Measurements from ENCODE around the gene ASPM.

ASPM gene, protein sequence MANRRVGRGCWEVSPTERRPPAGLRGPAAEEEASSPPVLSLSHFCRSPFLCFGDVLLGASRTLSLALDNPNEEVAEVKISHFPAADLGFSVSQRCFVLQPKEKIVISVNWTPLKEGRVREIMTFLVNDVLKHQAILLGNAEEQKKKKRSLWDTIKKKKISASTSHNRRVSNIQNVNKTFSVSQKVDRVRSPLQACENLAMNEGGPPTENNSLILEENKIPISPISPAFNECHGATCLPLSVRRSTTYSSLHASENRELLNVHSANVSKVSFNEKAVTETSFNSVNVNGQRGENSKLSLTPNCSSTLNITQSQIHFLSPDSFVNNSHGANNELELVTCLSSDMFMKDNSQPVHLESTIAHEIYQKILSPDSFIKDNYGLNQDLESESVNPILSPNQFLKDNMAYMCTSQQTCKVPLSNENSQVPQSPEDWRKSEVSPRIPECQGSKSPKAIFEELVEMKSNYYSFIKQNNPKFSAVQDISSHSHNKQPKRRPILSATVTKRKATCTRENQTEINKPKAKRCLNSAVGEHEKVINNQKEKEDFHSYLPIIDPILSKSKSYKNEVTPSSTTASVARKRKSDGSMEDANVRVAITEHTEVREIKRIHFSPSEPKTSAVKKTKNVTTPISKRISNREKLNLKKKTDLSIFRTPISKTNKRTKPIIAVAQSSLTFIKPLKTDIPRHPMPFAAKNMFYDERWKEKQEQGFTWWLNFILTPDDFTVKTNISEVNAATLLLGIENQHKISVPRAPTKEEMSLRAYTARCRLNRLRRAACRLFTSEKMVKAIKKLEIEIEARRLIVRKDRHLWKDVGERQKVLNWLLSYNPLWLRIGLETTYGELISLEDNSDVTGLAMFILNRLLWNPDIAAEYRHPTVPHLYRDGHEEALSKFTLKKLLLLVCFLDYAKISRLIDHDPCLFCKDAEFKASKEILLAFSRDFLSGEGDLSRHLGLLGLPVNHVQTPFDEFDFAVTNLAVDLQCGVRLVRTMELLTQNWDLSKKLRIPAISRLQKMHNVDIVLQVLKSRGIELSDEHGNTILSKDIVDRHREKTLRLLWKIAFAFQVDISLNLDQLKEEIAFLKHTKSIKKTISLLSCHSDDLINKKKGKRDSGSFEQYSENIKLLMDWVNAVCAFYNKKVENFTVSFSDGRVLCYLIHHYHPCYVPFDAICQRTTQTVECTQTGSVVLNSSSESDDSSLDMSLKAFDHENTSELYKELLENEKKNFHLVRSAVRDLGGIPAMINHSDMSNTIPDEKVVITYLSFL (N-terminal part only)

DNA sequence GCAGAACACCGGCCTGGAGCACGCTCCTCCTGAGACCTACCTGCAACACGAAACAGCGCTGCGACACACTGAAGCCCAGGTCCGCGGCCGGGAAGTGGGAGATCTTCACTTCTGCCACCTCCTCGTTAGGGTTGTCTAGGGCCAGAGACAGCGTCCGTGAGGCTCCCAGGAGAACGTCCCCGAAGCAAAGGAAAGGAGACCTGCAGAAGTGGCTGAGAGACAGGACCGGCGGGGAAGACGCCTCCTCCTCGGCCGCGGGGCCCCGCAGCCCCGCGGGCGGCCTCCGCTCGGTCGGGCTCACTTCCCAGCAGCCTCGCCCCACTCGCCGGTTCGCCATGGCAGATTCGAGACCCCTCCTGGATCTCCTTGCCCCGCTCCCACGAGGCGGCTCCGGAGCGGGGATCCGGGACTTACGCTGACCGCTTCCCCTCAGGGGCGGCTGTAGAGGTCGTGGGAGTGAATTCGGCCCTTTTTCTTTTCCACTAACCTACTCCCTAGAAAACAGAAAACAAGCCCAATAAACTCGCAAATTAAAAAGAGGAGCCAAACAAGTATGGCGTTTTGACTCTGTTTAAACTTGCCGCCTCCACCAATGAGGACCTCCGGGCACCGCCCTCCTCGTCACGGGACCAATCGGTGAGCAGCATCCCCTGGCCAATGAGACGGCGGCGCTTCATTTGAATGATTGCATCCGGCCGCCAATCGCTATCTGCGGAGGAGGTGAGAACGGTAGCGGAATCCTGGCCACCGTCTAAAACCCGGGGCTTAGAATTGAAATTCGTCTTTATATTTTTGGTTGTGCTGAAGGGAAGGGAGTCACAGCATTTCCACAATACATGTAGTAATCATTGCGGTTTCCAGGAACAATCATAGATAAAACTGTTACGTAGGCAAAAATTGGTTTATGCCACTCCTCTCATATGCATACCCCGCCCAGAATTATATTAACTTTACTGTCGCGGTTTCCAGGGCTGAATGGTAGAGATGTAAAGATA lies at the start of gene ASPM:
TSS of gene ASPM (minus strand) at position 569 of the 995 bp plus-strand sequence. CDS start at position 337, 232 bp downstream.
- in situ Hi-C loops (cut with MboI; ENCODE audit: low sequenced_read_pairs) = no loop called here

DNA sequence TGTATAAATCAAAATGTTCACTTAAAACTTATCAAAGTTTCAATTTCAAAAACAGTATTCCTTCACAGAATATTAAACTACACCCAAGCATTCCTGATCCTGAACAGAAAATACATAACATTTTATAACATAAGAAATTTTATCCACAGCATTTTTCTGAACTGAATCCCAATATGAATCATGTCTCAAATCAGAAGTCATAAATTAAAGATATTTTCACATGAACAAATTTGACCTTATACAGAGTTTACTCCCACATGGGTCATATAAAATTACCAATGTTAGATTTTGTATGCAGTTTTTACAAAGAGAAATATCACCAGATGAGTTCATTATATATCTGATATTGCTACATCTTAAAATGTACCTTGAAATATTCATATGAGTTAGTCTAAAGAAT lies 48.6 kb upstream of the ASPM start:
- in situ Hi-C loops (cut with MboI; ENCODE audit: low sequenced_read_pairs) = no loop called here

DNA sequence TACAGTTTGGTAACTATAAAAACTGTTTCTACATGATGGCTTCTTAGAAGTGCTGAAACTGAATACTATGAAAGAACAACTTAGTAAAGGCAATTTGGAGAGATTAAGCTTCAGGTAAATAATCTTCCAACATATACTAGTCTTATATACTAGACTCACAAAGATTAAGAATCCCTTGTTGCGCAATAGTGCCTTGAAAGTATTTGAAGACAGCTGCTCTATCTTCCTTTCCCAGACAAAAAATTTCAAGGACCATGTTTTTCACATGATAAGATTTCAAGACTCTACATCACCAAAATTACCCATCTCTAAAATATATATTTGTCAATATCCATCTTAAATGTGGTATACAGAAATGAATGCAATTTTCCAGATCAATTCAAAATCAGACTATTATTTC lies 37.7 kb upstream of the ASPM start:
- in situ Hi-C loops (cut with MboI; ENCODE audit: low sequenced_read_pairs) = no loop called here

DNA sequence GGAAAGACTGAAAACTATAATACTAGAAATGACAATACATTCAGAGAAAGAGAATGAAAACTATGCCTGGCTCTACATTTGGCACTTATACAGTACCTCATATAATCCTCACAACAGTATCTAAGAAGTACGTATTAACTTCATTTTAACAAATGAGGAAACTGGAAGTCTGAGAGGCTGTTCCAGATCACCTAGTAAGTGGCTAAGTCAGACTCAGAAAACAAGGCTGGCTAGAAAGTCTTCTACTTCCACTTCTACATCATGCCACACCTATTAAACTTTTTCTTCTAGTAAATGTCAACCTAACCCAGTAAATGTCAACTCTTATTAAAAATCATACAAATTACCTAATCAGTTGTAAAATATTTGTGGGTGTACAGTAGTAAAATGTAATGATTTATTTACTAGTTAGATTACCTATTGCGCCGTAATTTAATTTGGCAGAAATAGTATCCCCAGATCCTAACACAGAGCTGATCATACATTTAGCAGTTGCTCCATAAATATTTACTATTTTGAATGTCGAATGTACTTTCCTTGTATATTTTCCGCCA lies 36.8 kb upstream of the ASPM start:
- in situ Hi-C loops (cut with MboI; ENCODE audit: low sequenced_read_pairs) = no loop called here

DNA sequence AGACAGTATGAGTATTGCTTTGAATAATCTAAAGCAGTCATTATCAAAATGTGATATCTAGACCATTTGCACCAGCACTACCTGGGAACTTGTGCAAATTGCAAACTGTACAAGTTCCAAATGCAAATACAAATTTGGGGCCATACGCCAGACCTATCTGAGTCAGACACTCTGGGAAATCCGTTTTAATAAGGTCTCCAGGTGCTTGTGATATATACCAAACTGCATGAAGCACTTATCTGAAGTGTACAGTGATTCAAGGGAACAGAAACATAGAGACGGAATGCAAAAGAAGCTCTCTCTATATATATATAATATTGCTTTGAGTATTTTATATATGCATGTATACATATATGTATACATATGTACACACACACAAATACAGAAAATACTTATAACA lies 36.2 kb upstream of the ASPM start:
- in situ Hi-C loops (cut with MboI; ENCODE audit: low sequenced_read_pairs) = no loop called here

DNA sequence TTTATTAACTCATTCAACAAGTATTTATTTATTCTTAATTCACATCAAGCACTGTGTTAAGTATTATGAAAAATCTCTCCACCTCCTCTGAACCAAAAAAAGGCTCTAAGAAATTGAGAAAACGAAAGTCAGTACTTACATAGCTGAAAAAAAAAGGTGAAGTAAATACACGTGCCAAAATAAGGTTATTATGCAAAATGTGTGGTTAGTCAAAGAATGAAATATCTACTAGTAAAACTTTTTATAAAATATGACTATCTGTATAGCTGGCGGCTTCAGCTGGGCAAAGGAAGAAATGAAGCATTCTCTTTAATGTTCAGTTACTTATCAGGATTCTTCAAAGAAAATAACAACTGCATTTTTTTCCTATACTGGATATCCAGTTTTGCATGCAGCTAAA lies 35.5 kb upstream of the ASPM start:
- in situ Hi-C loops (cut with MboI; ENCODE audit: low sequenced_read_pairs) = no loop called here

DNA sequence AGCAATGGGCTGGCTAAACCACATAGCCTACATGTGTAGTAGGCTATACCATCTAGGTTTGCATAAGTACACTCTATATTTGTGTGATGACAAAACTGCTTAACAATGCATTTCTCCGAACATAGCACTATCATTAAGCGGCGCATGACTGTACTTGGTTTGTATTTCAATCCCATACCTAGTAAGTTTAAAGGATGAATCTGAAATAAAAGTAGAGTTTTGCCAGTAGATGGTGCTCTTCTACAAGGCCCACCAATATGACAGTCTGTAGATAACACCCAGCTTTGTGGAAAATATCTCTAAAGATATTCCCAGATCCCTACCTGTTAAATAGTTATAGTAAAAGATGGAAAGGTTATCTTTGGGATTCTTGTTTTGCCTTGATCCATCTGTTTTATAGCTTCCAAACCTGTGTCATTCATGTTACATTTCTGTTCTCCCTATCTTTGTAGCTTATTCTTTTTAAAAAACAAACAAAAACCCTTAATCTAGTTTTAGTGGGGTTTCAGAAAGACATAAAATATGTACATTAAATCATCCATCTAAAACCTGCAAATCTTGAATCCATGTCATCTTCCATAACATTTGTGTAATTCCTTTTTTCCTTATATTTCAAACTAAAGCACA lies 33.9 kb upstream of the ASPM start:
- in situ Hi-C loops (cut with MboI; ENCODE audit: low sequenced_read_pairs) = no loop called here

DNA sequence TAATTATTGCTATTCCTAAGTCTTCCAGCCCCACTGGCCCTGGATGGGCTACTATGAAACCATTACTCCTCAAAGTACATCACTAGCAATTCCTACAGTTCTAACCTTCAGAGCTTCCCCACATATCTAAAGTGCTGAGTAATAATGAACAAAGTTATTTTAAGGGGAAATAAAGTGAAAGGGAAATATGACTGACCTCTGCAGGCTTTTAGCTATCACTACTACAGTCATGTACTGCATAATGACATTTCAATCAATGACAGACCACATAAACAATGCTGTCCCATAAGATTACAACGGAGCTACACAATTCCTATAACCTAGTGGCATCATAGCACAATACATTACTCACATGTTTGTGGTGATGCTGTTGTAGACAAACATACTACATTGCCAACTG lies 32.5 kb upstream of the ASPM start:
- in situ Hi-C loops (cut with MboI; ENCODE audit: low sequenced_read_pairs) = no loop called here

DNA sequence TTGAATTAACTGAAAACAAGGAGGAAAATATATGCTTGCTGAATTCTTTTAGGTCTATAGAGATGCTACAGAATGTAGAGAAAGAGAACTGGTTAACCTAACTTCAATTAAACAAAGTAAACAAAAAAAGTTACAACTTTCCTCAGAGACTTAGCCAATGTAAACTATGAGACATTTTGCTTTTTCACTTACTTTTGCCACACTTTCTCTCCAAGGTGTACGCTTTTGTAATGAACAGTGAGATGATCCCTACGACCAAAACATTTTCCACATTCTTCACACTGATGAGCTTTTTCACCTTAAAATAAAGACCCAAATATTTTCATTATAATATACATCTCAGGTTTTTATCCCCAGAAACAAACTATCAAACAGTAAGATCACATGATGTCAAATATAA lies 28.3 kb upstream of the ASPM start:
- in situ Hi-C loops (cut with MboI; ENCODE audit: low sequenced_read_pairs) = no loop called here

DNA sequence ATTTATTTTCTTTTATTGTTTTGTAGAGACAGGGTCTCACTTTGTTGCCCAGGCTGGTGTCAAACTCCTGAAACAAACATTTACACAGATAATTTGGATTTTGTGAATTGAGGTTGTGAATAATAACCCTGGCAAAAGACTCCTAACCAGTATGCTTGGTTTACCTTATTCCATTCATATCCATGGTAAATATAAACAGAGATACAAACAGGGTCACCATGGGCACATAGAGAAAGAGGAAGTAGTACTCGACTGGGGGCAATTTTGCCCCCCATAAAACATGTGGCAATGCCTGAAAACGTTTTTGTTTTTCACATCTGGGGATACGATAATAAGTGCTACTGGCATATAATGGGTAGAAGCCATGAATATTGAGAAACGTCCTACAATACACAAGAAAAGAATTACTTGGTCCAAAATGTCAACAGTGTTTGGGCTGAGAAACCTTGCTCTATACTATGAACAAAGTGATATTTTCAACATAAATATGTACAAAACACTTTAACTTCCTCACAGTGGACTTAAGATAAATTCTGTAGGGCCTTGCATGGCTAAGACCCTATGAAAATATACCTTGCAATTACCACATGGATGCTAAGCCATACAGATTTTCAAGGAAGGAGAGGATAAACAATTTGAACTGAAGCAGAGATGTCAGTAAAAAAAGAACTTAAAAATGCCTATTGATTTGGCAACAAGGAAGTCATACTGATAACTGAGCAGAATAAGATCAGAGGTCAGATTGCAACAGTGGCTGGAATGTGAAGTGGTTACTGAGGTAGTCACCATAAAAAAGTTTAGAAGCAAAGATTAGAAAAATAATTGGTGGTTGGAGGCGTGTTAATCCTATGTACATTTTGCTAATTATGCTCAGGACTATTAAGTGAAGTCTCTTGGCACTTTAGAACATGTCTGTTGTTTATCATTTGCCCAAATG lies 27.4 kb upstream of the ASPM start:
- in situ Hi-C loops (cut with MboI; ENCODE audit: low sequenced_read_pairs) = no loop called here

DNA sequence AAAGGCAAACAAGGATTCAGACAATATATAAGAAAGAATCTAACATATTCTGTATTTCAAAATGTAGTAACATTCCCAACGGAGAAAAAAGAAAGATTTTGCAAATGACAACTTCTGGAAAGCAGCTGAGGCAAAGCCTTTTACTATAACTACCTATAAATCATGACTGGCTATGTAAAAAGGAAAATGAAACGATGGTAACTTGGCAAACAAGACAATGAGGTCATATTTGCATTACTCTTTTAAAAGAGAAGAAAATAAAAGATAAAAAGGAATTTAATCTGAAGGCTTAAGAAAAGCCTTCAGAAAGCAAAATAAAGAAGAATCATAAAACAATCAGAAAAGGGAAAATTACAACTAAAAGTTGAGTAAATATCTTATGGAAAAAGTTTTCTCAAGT lies 25.1 kb upstream of the ASPM start:
- in situ Hi-C loops (cut with MboI; ENCODE audit: low sequenced_read_pairs) = no loop called here

DNA sequence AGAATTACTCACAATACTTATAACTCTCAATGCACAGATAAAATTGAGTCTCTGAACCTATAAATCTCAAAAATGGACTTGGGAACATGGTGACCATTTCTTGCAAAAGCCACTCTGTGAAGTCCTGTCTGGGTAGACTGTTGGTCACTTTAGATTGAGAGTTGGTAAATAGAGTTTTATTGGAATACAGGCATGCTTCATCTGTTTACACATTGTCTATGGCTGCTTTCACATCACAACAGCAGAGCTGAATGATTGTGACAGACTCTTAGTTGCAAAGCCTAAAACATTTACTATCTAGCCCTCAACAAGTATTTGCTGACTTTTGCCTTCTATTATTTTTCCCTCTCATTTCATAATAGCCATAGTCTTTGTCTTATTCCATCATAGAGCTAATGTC lies 24.1 kb upstream of the ASPM start:
- in situ Hi-C loops (cut with MboI; ENCODE audit: low sequenced_read_pairs) = no loop called here

DNA sequence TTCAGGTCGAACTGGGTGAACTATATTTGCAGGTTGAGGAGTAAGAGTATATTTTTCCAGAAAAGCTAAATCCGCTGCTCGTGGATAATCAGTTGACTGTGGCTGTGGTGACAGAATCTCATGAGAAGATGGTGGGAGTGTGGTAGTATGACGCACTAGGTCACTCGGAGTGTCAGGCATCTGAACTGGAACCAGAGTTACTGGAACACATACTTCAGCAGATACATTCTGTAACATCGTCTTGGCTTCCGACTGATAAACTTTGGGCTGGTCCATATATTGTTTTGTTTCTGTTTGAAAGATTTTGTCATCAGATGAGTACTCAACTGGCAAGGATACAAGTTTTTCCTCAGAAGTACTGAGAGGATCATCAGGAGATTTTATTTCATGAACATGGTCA lies 13.0 kb upstream of the ASPM start:
- in situ Hi-C loops (cut with MboI; ENCODE audit: low sequenced_read_pairs) = no loop called here

DNA sequence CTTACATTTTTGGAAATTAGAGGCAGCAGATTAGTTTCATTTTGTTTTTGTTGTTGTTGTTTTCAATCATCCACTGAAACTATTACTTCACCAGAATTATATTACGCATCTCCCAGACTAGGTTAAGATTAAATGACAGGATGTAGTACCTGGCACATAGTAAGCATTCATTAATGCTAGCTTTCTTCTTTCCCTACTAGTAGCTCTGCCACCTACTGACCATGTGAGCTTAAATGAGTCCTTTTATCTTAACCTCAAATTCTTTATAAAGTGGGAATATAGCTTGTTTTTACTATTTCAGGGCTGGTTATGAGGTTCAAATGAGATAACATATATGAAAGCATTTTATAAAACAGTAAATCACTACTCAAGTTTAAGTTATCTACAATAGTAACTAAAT lies 10.2 kb upstream of the ASPM start:
- in situ Hi-C loops (cut with MboI; ENCODE audit: low sequenced_read_pairs) = no loop called here

DNA sequence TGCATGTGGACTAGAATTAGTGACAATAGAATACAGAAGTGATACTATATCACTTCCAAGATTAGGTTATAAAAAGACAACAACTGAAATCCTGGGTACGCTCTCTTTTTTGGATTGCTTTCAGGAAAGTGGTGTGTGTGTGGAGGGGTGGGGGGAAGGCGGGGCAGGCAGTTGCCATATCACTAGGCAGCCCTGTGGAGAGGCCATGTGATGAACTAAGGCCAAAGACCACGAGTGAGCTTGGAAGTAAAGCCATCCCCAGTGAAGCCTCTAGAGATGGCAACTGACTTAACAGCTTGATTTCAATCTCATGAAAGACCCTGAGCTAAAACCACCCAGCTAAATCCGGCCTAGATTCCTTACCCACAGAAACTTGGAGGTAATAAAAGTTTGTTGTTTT lies 6.2 kb upstream of the ASPM start:
- in situ Hi-C loops (cut with MboI; ENCODE audit: low sequenced_read_pairs) = no loop called here

DNA sequence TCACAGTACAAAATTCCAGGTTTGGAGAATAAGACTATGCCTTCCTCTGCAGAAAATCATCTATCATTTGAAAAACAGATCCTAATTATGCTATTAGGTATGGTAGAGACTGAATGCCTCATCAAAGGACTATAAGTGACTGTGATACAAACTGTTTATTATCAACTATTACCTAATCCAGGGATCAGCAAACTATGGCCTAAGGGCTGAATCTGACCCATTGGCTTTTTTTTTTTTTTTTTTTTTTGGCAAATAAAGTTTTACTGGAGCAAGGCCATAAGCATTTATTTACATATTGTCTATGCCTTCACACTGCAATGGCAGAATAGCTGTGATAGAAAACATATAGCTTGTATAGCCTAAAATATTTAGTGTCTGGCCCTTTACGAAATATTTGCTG lies 4.7 kb upstream of the ASPM start:
- in situ Hi-C loops (cut with MboI; ENCODE audit: low sequenced_read_pairs) = no loop called here

DNA sequence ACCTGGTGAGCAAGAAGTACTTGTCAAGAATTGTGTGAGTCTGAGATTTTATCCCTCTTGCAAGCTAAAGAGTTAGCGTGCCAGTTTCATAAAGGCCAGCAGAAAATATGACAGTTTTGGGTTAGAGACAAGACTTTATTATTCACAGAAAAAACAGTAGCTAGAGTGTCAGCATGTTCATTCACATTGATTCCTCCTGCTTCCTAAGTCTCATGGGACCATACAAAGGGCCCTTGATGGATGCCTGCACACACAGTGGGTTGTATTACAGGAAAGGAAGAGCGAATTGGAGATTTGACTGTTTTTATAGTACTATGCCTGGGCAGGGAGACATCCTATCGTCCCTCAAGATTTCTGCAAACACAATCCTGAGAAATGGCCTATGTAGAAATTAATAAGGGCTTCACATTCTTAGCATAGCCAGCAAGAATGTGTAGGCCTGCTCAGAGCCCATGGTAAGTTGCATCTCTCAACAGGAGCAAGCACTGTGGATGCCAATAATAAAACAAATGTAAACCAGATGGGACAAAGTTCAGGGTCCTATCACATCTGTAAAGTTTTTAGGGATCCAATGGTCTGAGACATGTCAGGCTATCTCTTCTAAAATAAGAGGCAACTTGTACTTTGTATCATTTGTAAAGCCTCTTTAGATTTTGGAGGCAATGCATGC lies 4.0 kb upstream of the ASPM start:
- in situ Hi-C loops (cut with MboI; ENCODE audit: low sequenced_read_pairs) = no loop called here

DNA sequence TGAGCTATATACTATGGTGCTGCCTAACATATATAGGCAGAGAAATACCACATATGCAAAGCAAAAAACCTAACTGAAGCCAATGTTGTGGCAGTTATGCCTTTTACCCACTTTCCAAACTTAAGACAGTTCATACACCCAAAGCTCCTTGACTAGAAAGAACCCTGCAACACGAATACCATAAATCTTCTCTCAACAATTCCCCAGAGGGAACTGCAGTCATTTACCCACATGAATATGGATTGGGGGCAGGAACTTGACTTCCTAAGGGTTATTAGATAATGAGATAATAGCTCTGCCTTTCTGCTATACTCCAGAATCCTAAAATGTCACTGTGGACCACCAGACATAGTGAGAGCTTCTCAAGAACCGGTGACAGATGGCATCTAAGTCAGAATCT lies 2.9 kb upstream of the ASPM start:
- in situ Hi-C loops (cut with MboI; ENCODE audit: low sequenced_read_pairs) = no loop called here
